H9 (cell line): Measurements from ENCODE around the gene GPD2. TPM values are rescaled to one million over a fixed set of nuclear protein-coding genes. Genes with fewer than 3 reads are reported as not detected.

Source experiments
- DNase-seq: peaks from one replicate; pipeline ENCODE4 v3.0.0-alpha.2; 2017
- H2AFZ ChIP-seq: one replicate; pipeline ENCODE4 v1.6.1; 2013; ENCODE audit warnings: mild to moderate bottlenecking, low read length, control low read depth, moderate library complexity
- H2AK5ac ChIP-seq: 2 replicates; pipeline ENCODE4 v1.6.1; 2013; ENCODE audit warnings: low read length, control low read depth, mixed read lengths; ENCODE audit not compliant: insufficient read length
- H2BK120ac ChIP-seq: one replicate; pipeline ENCODE4 v1.6.1; 2013; ENCODE audit warnings: low read depth, mild to moderate bottlenecking, low read length, control low read depth, inconsistent platforms; ENCODE audit not compliant: poor library complexity, severe bottlenecking
- H2BK12ac ChIP-seq: 2 replicates; pipeline ENCODE4 v1.6.1; 2013; ENCODE audit warnings: low read length, control low read depth, mixed read lengths, low read depth; ENCODE audit not compliant: insufficient read length
- H2BK15ac ChIP-seq: 2 replicates; pipeline ENCODE4 v1.6.1; 2013; ENCODE audit warnings: low read depth, low read length, control low read depth
- H2BK20ac ChIP-seq: one replicate; pipeline ENCODE4 v1.6.1; 2013; ENCODE audit warnings: low read depth, mild to moderate bottlenecking, low read length, control low read depth, inconsistent platforms; ENCODE audit not compliant: poor library complexity, severe bottlenecking
- H2BK5ac ChIP-seq: 2 replicates; pipeline ENCODE4 v1.6.1; 2013; ENCODE audit warnings: low read length, control low read depth, mixed read lengths; ENCODE audit not compliant: insufficient read length
- H3K14ac ChIP-seq: 2 replicates; pipeline ENCODE4 v1.6.1; 2013; ENCODE audit warnings: low read length, control low read depth; ENCODE audit not compliant: insufficient read depth
- H3K18ac ChIP-seq: 2 replicates; pipeline ENCODE4 v1.6.1; 2013; ENCODE audit warnings: low read depth, mild to moderate bottlenecking, mixed read lengths, low read length, control low read depth; ENCODE audit not compliant: insufficient read length
- H3K23ac ChIP-seq: 2 replicates; pipeline ENCODE4 v1.6.1; 2013; ENCODE audit warnings: low read length, control low read depth, mixed read lengths, low read depth; ENCODE audit not compliant: insufficient read length
- H3K23me2 ChIP-seq: 2 replicates; pipeline ENCODE4 v1.6.1; 2013; ENCODE audit warnings: low read depth, mild to moderate bottlenecking, mixed read lengths, low read length, control low read depth; ENCODE audit not compliant: insufficient read length, poor library complexity, severe bottlenecking
- H3K27ac ChIP-seq: 2 replicates; pipeline ENCODE4 v1.5.1; 2013; ENCODE audit warnings: low read length, control low read depth, mixed read lengths, low read depth; ENCODE audit not compliant: insufficient read length
- H3K27me3 ChIP-seq: 2 replicates; pipeline ENCODE4 v1.6.1; 2013; ENCODE audit warnings: low read length, control low read depth, inconsistent platforms; ENCODE audit not compliant: insufficient read depth
- H3K4ac ChIP-seq: 2 replicates; pipeline ENCODE4 v1.6.1; 2013; ENCODE audit warnings: low read depth, mild to moderate bottlenecking, control low read depth, inconsistent platforms, low read length, moderate library complexity
- H3K4me1 ChIP-seq: 2 replicates; pipeline ENCODE4 v1.6.1; 2013; ENCODE audit warnings: low read length, control low read depth, inconsistent platforms; ENCODE audit not compliant: insufficient read depth
- H3K4me2 ChIP-seq: 2 replicates; pipeline ENCODE4 v1.6.1; 2013; ENCODE audit warnings: low read length, control low read depth, mixed read lengths; ENCODE audit not compliant: insufficient read length, insufficient read depth
- H3K56ac ChIP-seq: 2 replicates; pipeline ENCODE4 v1.6.1; 2013; ENCODE audit warnings: low read depth, mild to moderate bottlenecking, mixed read lengths, low read length, control low read depth; ENCODE audit not compliant: insufficient read length
- H3K79me1 ChIP-seq: 2 replicates; pipeline ENCODE4 v1.6.1; 2013; ENCODE audit warnings: low read depth, mild to moderate bottlenecking, moderate library complexity, low read length, control low read depth, inconsistent platforms; ENCODE audit not compliant: insufficient read depth, poor library complexity, severe bottlenecking
- H3K79me2 ChIP-seq: 2 replicates; pipeline ENCODE4 v1.6.1; 2013; ENCODE audit warnings: low read length, control low read depth, inconsistent platforms; ENCODE audit not compliant: insufficient read depth
- H3K9ac ChIP-seq: 2 replicates; pipeline ENCODE4 v1.6.1; 2013; ENCODE audit warnings: low read length, control low read depth, mixed read lengths; ENCODE audit not compliant: insufficient read length; ENCODE audit errors: extremely low read depth
- H3K9me3 ChIP-seq: one replicate; pipeline ENCODE4 v1.6.1; 2013; ENCODE audit warnings: low read depth, low read length, inconsistent platforms; ENCODE audit not compliant: control insufficient read depth
- H3T11ph ChIP-seq: one replicate; pipeline ENCODE4 v1.6.1; 2013; ENCODE audit warnings: mild to moderate bottlenecking, low read length, control low read depth, inconsistent platforms
- H4K20me1 ChIP-seq: one replicate; pipeline ENCODE4 v1.6.1; 2013; ENCODE audit not compliant: control insufficient read depth, insufficient read length, insufficient read depth
- H4K5ac ChIP-seq: 2 replicates; pipeline ENCODE4 v1.6.1; 2013; ENCODE audit warnings: low read depth, mild to moderate bottlenecking, mixed read lengths, low read length, control low read depth; ENCODE audit not compliant: insufficient read length
- H4K8ac ChIP-seq: replicated peaks from 2 replicates; pipeline ENCODE4 v1.6.1; 2013; ENCODE audit warnings: low read length, control low read depth, mixed read lengths, low read depth; ENCODE audit not compliant: insufficient read length
- H4K91ac ChIP-seq: 2 replicates; pipeline ENCODE4 v1.6.1; 2013; ENCODE audit warnings: low read depth, mild to moderate bottlenecking, moderate library complexity, mixed read lengths, low read length, control low read depth; ENCODE audit not compliant: insufficient read length
- H3K27ac Mint-ChIP-seq, 3 experiments: 2 replicates in 2 of 3; 3 replicates in 1 of 3; pipeline ENCODE4 v1.8.0; 2020 to 2021; ENCODE audit warnings: mixed read lengths in 3 of 3, mild to moderate bottlenecking in 1 of 3, moderate library complexity in 1 of 3
- H3K27me3 Mint-ChIP-seq: 2 replicates; pipeline ENCODE4 v1.8.0; 2021; ENCODE audit warnings: low read depth, mild to moderate bottlenecking, moderate library complexity, mixed read lengths
- H3K36me3 Mint-ChIP-seq, 3 experiments: 2 replicates in 2 of 3; 3 replicates in 1 of 3; pipeline ENCODE4 v1.8.0; 2020 to 2021; ENCODE audit warnings: low read depth in 3 of 3, mixed read lengths in 3 of 3; ENCODE audit not compliant: insufficient read depth in 1 of 3
- H3K4me1 Mint-ChIP-seq, 2 experiments: 2 replicates each; pipeline ENCODE4 v1.8.0; 2020; ENCODE audit warnings: mixed read lengths in 2 of 2
- H3K4me3 Mint-ChIP-seq, 2 experiments: 2 replicates in 1 of 2; 3 replicates in 1 of 2; pipeline ENCODE4 v1.8.0; 2020 to 2021; ENCODE audit warnings: mild to moderate bottlenecking in 2 of 2, mixed read lengths in 2 of 2, moderate library complexity in 1 of 2
- H3K9me3 Mint-ChIP-seq, 2 experiments: 2 replicates in 1 of 2; 3 replicates in 1 of 2; pipeline ENCODE4 v1.8.0; 2020; ENCODE audit warnings: mild to moderate bottlenecking in 2 of 2, mixed read lengths in 2 of 2, moderate library complexity in 1 of 2
- CTCF ChIP-seq: fragments of 200-600 bp; sonication (generic); conservative IDR thresholded peaks from 3 replicates; pipeline ENCODE4 v1.8.0; 2021; ENCODE audit warnings: antibody characterized with exemption, mild to moderate bottlenecking
- total RNA-seq: library from RNA; stranded (reverse); gene quantifications from 2 replicates; pipeline ENCODE4 v1.2.1, GENCODE V29; 2021

The GPD2 gene
- total RNA-seq, 1 experiment from 2014 or later: 46.0 TPM

GRCh38 chr2:156574112-156574511 lies 137.9 kb downstream of the GPD2 start:
- no peak overlapping the region for H3K23ac ChIP-seq
- no peak overlapping the region for H4K8ac ChIP-seq
- H2BK5ac ChIP-seq: no peak overlapping the region
- H3K27me3 ChIP-seq: no peaks in the 10 kb centered on the region
- no peak overlapping the region for H3K27ac Mint-ChIP-seq
- H3K79me2 ChIP-seq: no peaks in the 10 kb centered on the region
- no peaks in the 10 kb centered on the region for H4K20me1 ChIP-seq
- no peak overlapping the region for H3K56ac ChIP-seq
- H2BK20ac ChIP-seq: no peak overlapping the region
- no peak for DNase-seq
- H3K18ac ChIP-seq: no peak overlapping the region
- H3K27me3 Mint-ChIP-seq: no peaks in the 10 kb centered on the region
- H3K9me3 ChIP-seq: no peaks in the 10 kb centered on the region
- H3T11ph ChIP-seq: no peak overlapping the region
- H4K91ac ChIP-seq: no peak overlapping the region
- H2BK120ac ChIP-seq: no peak overlapping the region
- H3K14ac ChIP-seq: no peak overlapping the region
- H2AK5ac ChIP-seq: no peak overlapping the region
- H3K4me1 ChIP-seq: no peaks in the 10 kb centered on the region
- H3K9ac ChIP-seq: no peak overlapping the region
- H3K4me3 Mint-ChIP-seq: no peak overlapping the region
- no peak overlapping the region for H3K4ac ChIP-seq
- no peak overlapping the region for H2BK15ac ChIP-seq
- no peaks in the 10 kb centered on the region for H3K23me2 ChIP-seq
- no peak overlapping the region for H3K4me2 ChIP-seq
- H3K36me3 Mint-ChIP-seq: peaks cover 10 to 13% (median 10%) of the 10 kb centered on the region in 3 experiments; a peak in 4 of 7 replicates
- peaks cover 6% of the 10 kb centered on the region in 2 experiments; a peak in 3 of 4 replicates for H3K4me1 Mint-ChIP-seq
- H3K9me3 Mint-ChIP-seq: no peaks in the 10 kb centered on the region; a peak in 1 of 5 replicates
- no peak overlapping the region for H2AFZ ChIP-seq
- no peak overlapping the region for H2BK12ac ChIP-seq
- no peak overlapping the region for H3K27ac ChIP-seq
- no peak overlapping the region for H4K5ac ChIP-seq
- H3K79me1 ChIP-seq: no peaks in the 10 kb centered on the region
- TF ChIP-seq CTCF: no peak
